K562 treated with DMSO at 1 percent for 4 hours (cell line): ENCODE results near the gene ZNF43. TPM values are rescaled to one million over a fixed set of nuclear protein-coding genes. Genes with fewer than 3 reads are reported as not detected.

Experiments
- total RNA-seq: library from RNA; unstranded; fragments of 300-600 nt; gene quantifications from 2 replicates; pipeline ENCODE4 v1.2.3, GENCODE V29; 2022; ENCODE audit not compliant: insufficient read depth

The ZNF43 gene
- 3.4 and 4.6 TPM in 2 replicates for total RNA-seq

DNA sequence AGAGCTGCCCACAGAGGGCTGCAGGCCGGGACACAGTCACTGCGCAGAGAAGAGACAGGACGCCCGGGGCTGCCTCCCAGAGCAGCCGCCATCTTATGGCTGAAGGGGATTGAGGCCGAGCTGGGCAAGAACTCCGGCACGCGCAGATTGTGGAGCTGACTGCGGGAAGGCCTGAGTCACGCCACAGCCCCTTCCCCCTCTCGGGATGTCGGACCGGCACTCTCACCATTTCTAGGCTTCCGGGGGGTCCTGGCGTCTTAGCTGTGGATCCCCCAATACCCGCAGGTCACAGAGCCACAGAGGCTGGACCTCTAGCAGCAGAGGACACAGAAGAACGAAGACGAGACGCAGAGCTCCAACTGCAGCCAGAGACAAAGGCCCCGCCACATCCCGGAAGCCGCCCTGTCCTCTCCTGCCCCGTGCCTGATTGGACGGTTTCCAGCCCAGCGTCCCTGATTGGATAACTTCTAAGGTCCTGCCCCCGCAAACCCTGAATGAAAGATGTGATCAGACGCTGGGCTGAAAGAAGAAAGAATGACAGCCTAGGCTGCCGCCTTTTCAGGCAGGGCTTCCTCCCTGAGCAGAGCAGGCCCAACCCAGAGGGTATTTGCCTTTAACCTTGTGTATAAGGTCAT is at the start of gene ZNF43:
Gene ZNF43, minus strand, starts transcription at position 373 of the 635 bp plus-strand sequence. Its CDS starts 144 bp downstream, at position 229.

GRCh38 chr19:21767065-21767800 is 68.7 kb downstream of the ZNF43 start, which contains the start of gene ZNF100:
TSS of gene ZNF100 (minus strand) at chr19:21767579. CDS start at chr19:21767429, 150 bp downstream.

Other genes starting within 250 kb of the ZNF43 start
- gene ZNF100, start 68.6 kb downstream of the ZNF43 start, total RNA-seq: 5.2 and 5.3 TPM in 2 replicates
- 0.64 and 2.3 TPM in 2 replicates for gene ZNF208, start 174.8 kb upstream of the ZNF43 start, total RNA-seq
- 4.8 and 7.4 TPM in 2 replicates for gene ZNF257, start 216.3 kb upstream of the ZNF43 start, total RNA-seq